Vagina (tissue), 2 donors: Measurements from ENCODE around the gene TMBIM4. TPM values are rescaled to one million over a fixed set of nuclear protein-coding genes. Genes with fewer than 3 reads are reported as not detected.

Source experiments
- DNase-seq, 2 donors: peaks; one replicate each; pipeline ENCODE4 v3.0.0-alpha.2; 2017; ENCODE audit errors: extremely low spot score in 2 of 2
- H3K27ac ChIP-seq: fragments of 200-600 bp; sonication (generic); one replicate; pipeline ENCODE4 v1.5.1; 2019
- H3K27me3 ChIP-seq: fragments of 200-600 bp; sonication (generic); one replicate; pipeline ENCODE4 v1.5.1; 2019
- H3K36me3 ChIP-seq, 2 donors: fragments of 200-600 bp; sonication (generic); one replicate each; pipeline ENCODE4 v1.5.1; 2017 to 2019
- H3K4me1 ChIP-seq: fragments of 200-600 bp; sonication (generic); one replicate; pipeline ENCODE4 v1.5.1; 2019
- H3K4me3 ChIP-seq, 2 donors: fragments of 200-600 bp; sonication (generic); 1 replicate in 1 of 2; 2 replicates in 1 of 2; pipeline ENCODE4 v1.5.1; 2016 to 2019
- H3K9me3 ChIP-seq: fragments of 200-600 bp; sonication (generic); one replicate; pipeline ENCODE4 v1.5.1; 2019
- CTCF ChIP-seq, 3 experiments: fragments of 450-650 bp in 2 of 3; fragments of 200-600 bp in 1 of 3; sonication (generic) in 1 of 3; IDR thresholded peaks; one replicate each; pipeline ENCODE4 v1.5.1; 2017 to 2019; ENCODE audit warnings: antibody characterized with exemption in 3 of 3, mild to moderate bottlenecking in 2 of 3, moderate library complexity in 2 of 3
- POLR2A ChIP-seq, 2 donors: fragments of 450-650 bp; IDR thresholded peaks; one replicate each; pipeline ENCODE4 v1.6.1; 2017; ENCODE audit warnings: antibody characterized with exemption in 2 of 2, mild to moderate bottlenecking in 2 of 2, moderate library complexity in 2 of 2
- POLR2AphosphoS5 ChIP-seq, 2 donors: sonication (generic); formaldehyde crosslinking; IDR thresholded peaks; one replicate each; pipeline ENCODE4 v1.9.0; 2017; ENCODE audit warnings: antibody characterized with exemption in 2 of 2, mild to moderate bottlenecking in 2 of 2, low read depth in 1 of 2; ENCODE audit not compliant: insufficient read depth in 1 of 2
- intact Hi-C: fragments of 100-400 bp; cut with DNase I; formaldehyde crosslinking; loops from one replicate; pipeline ENCODE4 v1.15.1; 2023
- total RNA-seq: library from RNA; depleted of rRNA; stranded (reverse); fragments of >200 nt; gene quantifications from one replicate; pipeline ENCODE4 v1.2.3, GENCODE V29; 2016

Gene TMBIM4
- total RNA-seq, 1 donor from 2014 or later = 98.7 TPM

GRCh38 chr12:66137937-66138336 lies 31.9 kb downstream of the TMBIM4 start:
- DNase-seq = no peak
- H3K4me1 ChIP-seq = no peaks in the 10 kb centered on the region
- no peak overlapping the region for H3K27ac ChIP-seq
- TF ChIP-seq POLR2AphosphoS5 (IDR thresholded peaks at IDR 0.05; ENCODE audit: insufficient read depth in 1 of 2, low read depth in 1 of 2) (no peak), POLR2A (IDR thresholded peaks at IDR 0.05) (no peak), CTCF (IDR thresholded peaks at IDR 0.05) (no peak)
- no peak overlapping the region for H3K4me3 ChIP-seq
- intact Hi-C loops = no loop called here
- H3K9me3 ChIP-seq = peaks cover 8% of the 10 kb centered on the region
- H3K36me3 ChIP-seq = peaks cover 0 to 65% of the 10 kb centered on the region in 2 donors
- no peaks in the 10 kb centered on the region for H3K27me3 ChIP-seq

GRCh38 chr12:66132408-66132807 lies 37.4 kb downstream of the TMBIM4 start:
- intact Hi-C loops = no loop called here
- Histone ChIP-seq H3K9me3 (no peaks in the 10 kb centered on the region), H3K27me3 (no peaks in the 10 kb centered on the region), H3K4me3 (no peak overlapping the region), H3K4me1 (peaks cover 23% of the 10 kb centered on the region), H3K27ac (no peak overlapping the region), H3K36me3 (peaks cover 0 to 20% of the 10 kb centered on the region in 2 donors)
- no peak for DNase-seq
- no peak for TF ChIP-seq CTCF (IDR thresholded peaks at IDR 0.05)
- no peak for TF ChIP-seq POLR2AphosphoS5 (IDR thresholded peaks at IDR 0.05; ENCODE audit: insufficient read depth in 1 of 2, low read depth in 1 of 2)
- TF ChIP-seq POLR2A (IDR thresholded peaks at IDR 0.05) = no peak

DNA sequence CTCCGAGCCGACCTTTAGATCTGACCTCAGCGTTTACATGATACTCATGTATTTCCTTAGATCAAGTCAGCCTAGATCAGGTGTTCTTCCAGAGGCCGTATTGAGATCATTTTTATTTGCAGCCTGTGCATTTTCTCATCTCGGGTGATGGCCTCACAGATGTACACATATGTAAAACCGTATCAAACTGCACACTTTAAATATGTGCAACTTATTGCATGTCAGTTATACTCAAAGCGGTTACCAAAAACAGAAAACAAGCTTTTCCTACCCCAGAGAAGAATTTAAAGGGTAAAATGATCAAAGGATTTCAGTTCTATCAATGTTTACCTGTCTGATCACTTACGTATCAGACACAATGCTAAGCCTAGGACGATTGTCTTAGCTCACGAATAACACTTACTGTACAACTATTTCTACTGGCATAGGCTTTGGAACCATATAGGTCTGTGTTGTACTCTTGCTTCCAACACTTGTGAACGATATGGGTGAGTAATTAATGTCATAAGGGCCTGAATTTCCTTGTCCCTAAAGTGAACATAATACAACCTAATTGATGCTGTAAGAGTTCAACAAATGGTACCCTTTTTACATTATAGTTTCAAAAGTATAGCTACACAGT lies 38.6 kb downstream of the TMBIM4 start:
- Histone ChIP-seq H3K27ac (peak overlapping the region; percentile 68), H3K9me3 (no peaks in the 10 kb centered on the region), H3K4me3 (peak overlapping the region; percentile 48 to 96), H3K27me3 (no peaks in the 10 kb centered on the region), H3K36me3 (peaks cover 0 to 18% of the 10 kb centered on the region in 2 donors), H3K4me1 (peaks cover 23% of the 10 kb centered on the region)
- intact Hi-C loops = no loop called here
- no peak for TF ChIP-seq POLR2A (IDR thresholded peaks at IDR 0.05)
- TF ChIP-seq CTCF (IDR thresholded peaks at IDR 0.05) = no peak
- no peak for TF ChIP-seq POLR2AphosphoS5 (IDR thresholded peaks at IDR 0.05; ENCODE audit: insufficient read depth in 1 of 2, low read depth in 1 of 2)
- DNase-seq = no peak

DNA sequence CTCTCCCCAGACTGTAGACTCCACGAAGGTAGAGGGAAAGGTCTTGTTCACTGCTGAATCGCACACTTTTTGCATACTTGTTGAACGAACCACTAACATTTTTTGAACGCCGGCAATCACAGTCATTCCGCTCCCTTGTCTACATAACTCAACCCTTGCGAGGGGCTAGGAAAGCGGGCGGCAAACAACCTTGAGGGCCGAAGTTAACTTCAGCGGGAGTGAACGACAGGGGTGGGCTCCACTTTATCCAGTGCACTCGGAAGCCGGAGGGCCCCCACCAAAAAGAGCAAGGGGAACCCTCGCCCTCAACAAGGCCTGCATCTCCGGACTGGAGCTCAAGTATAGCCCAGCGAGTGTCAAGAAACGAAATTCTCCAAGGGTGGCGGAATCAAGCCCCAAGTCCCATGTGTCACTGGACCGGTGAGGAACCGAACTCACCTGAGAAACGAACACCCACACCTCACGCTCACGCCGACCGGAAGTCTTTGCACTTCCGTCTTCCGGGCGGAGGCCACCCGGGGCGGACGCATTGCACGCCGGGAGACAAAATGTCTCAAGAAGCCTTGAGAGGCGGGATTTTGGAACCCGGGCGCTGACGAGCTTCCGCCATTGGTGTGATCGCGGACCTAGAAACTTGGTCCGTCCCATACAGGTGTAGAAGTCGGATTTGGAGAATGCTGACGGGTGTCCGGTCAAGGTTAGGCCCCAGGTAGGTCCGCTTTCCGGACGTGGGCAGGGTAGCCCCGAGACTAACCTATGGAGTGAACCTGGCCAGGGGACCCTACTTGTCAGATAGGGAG lies 39.3 kb downstream of the TMBIM4 start, which contains the start of gene LLPH:
LLPH (minus strand) TSS at position 484 of the 800 bp plus-strand sequence. CDS start 1,644 bp downstream, outside the sequence.
- Histone ChIP-seq H3K36me3 (peaks cover 0 to 25% of the 10 kb centered on the region in 2 donors), H3K4me1 (peaks cover 23% of the 10 kb centered on the region), H3K9me3 (no peaks in the 10 kb centered on the region), H3K27me3 (no peaks in the 10 kb centered on the region), H3K27ac (peak within 1 kb of the TSS; percentile 68), H3K4me3 (peak within 1 kb of the TSS; percentile 48 to 96)
- intact Hi-C loops = no loop called here
- peak in 1 of 2 donors; percentile 45 for TF ChIP-seq POLR2A (IDR thresholded peaks at IDR 0.05)
- no peak for TF ChIP-seq CTCF (IDR thresholded peaks at IDR 0.05)
- TF ChIP-seq POLR2AphosphoS5 (IDR thresholded peaks at IDR 0.05; ENCODE audit: insufficient read depth in 1 of 2, low read depth in 1 of 2) = peak; percentile 84 to 95
- peak; percentile 90 to 96 for DNase-seq

DNA sequence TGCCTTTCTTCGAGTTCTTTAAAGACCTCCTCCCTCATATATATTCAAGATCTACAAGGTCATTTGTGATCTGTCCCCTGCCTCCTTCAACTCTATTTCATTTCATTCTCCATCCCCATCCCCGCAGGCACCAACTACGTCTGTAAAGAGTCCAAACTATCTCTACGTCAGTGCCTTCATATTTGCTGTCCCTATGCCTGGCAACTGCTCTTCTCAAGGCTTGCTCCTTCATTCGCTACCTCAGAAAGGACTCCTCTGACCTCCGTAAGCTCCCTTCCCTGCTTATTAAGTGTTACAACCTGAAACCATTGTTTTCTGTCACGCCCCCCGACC lies 39.9 kb downstream of the TMBIM4 start:
- Histone ChIP-seq H3K27ac (peak overlapping the region; percentile 68), H3K36me3 (peaks cover 0 to 30% of the 10 kb centered on the region in 2 donors), H3K9me3 (no peaks in the 10 kb centered on the region), H3K4me3 (peak overlapping the region; percentile 48 to 96), H3K27me3 (no peaks in the 10 kb centered on the region), H3K4me1 (peaks cover 23% of the 10 kb centered on the region)
- no peak for TF ChIP-seq POLR2A (IDR thresholded peaks at IDR 0.05)
- TF ChIP-seq CTCF (IDR thresholded peaks at IDR 0.05) = no peak
- TF ChIP-seq POLR2AphosphoS5 (IDR thresholded peaks at IDR 0.05; ENCODE audit: insufficient read depth in 1 of 2, low read depth in 1 of 2) = no peak
- intact Hi-C loops = no loop called here
- no peak for DNase-seq
